Occipital lobe (tissue), 2 donors: ENCODE data around the gene DDX47. TPM values are rescaled to one million over a fixed set of nuclear protein-coding genes. Genes with fewer than 3 reads are reported as not detected.
"Not testable (repeated sequence)": the region's sequence is repeated elsewhere in the genome, so short reads cannot be mapped to it uniquely, and the experiment has no call there.

Source experiments
- DNase-seq: peaks from one replicate; lab custom pipeline; 2025; lab: John Stamatoyannopoulos, UW
- total RNA-seq: library from RNA; depleted of rRNA; stranded (reverse); fragments of >200 nt; gene quantifications from one replicate; pipeline ENCODE4 v1.2.3, GENCODE V29; 2014

Gene DDX47
- total RNA-seq, 1 donor from 2014 or later = 65.8 TPM

GRCh38 chr12:12820376-12820775 is 7.2 kb downstream of the DDX47 start:
- DNase-seq = not testable (repeated sequence)

- DNase-seq = no peak
These were observed 8.8 kb downstream of the DDX47 start for GRCh38 chr12:12821975-12822374.

GRCh38 chr12:12822886-12823285 is 9.7 kb downstream of the DDX47 start:
- no peak for DNase-seq

- DNase-seq = no peak
These were observed 10.2 kb downstream of the DDX47 start for GRCh38 chr12:12823300-12823699.

- no peak for DNase-seq
These were observed 10.7 kb downstream of the DDX47 start for GRCh38 chr12:12823811-12824210.

GRCh38 chr12:12835378-12836146 is 22.4 kb downstream of the DDX47 start:
- no peak for DNase-seq

- no peak for DNase-seq
These were observed 23.4 kb downstream of the DDX47 start for GRCh38 chr12:12836571-12836970.

- no peak for DNase-seq
These were observed 24.1 kb downstream of the DDX47 start for GRCh38 chr12:12837025-12837812.

GRCh38 chr12:12837813-12838153 is 24.6 kb downstream of the DDX47 start:
- DNase-seq = no peak

GRCh38 chr12:12839003-12839395 is 25.9 kb downstream of the DDX47 start:
- no peak for DNase-seq

GRCh38 chr12:12839439-12839838 is 26.3 kb downstream of the DDX47 start:
- not testable (repeated sequence) for DNase-seq

- no peak for DNase-seq
These were observed 26.9 kb downstream of the DDX47 start for GRCh38 chr12:12839873-12840579.

- DNase-seq = no peak
These were observed 27.4 kb downstream of the DDX47 start for GRCh38 chr12:12840580-12840899.

GRCh38 chr12:12841428-12841827 is 28.3 kb downstream of the DDX47 start:
- DNase-seq = not testable (repeated sequence)

GRCh38 chr12:12845794-12846243 is 32.7 kb downstream of the DDX47 start:
- DNase-seq = no peak

- not testable (repeated sequence) for DNase-seq
These were observed 33.6 kb downstream of the DDX47 start for GRCh38 chr12:12846780-12847179.

GRCh38 chr12:12853435-12853834 is 40.3 kb downstream of the DDX47 start:
- DNase-seq = no peak

- DNase-seq = no peak
These were observed 46.5 kb downstream of the DDX47 start for GRCh38 chr12:12859690-12860089.

- DNase-seq = no peak
These were observed 51.1 kb downstream of the DDX47 start for GRCh38 chr12:12864243-12864642.

- no peak for DNase-seq
These were observed 55.5 kb downstream of the DDX47 start for GRCh38 chr12:12868477-12869235.

- no peak for DNase-seq
These were observed 57.3 kb downstream of the DDX47 start for GRCh38 chr12:12870465-12870864.
